ENCODE data around the gene D2HGDH. TPM values are rescaled to one million over a fixed set of nuclear protein-coding genes. Genes with fewer than 3 reads are reported as not detected.

The D2HGDH gene
- total and polyA plus RNA-seq, 10 of the 15 experiments (the other 5 are each of a cell fraction or from before 2014, with no cell fraction given): 0.52 to 32.1 (median 11.0) TPM

GRCh38 chr2:241745276-241745675 lies 10.8 kb downstream of the D2HGDH start:
- no peak overlapping the region for H2AFZ ChIP-seq (ENCODE audit: control insufficient read depth, low read depth, low read length)
- ChIA-PET SMC1A (ENCODE audit: uncharacterized antibody, unreplicated experiment) (no interaction called here), POLR2A (no interaction called here), RAD21 (ENCODE audit: unreplicated experiment) (no interaction called here), CTCF (no interaction called here)
- ATAC-seq (no peak), FAIRE-seq (no peak), DNase-seq (ENCODE audit: low read depth, low spot score) (no peak)
- H3K27ac ChIP-seq (ENCODE audit: control insufficient read depth, insufficient read depth): no peak overlapping the region
- H3K79me2 ChIP-seq (ENCODE audit: control insufficient read depth, insufficient read depth, low read length): peaks cover under 1% of the 10 kb centered on the region; the same call in 1 of the 2 replicates
- H3K36me3 ChIP-seq (ENCODE audit: control insufficient read depth in 2 of 2, insufficient read depth in 2 of 2, low read length in 1 of 2): peaks cover 2 to 10% of the 10 kb centered on the region in 2 experiments
- H3K4me1 ChIP-seq (ENCODE audit: control insufficient read depth, insufficient read depth, low read length): peaks cover under 1% of the 10 kb centered on the region; the same call in 1 of the 2 replicates
- no peak overlapping the region for H3K4me3 ChIP-seq
- H3K4me2 ChIP-seq (ENCODE audit: control insufficient read depth, insufficient read depth): no peak overlapping the region
- intact Hi-C loops (cut with micrococcal nuclease; ENCODE audit: unreplicated experiment): no loop called here
- no peak for TF ChIP-seq CBX3 (IDR thresholded peaks at IDR 0.05; ENCODE audit: borderline replicate concordance, low read depth)
- TF ChIP-seq ZBTB33 (IDR thresholded peaks at IDR 0.05): no peak
- TF ChIP-seq HDGF (IDR thresholded peaks at IDR 0.05): no peak
- no peak for TF ChIP-seq IRF4 (IDR thresholded peaks at IDR 0.05; ENCODE audit: low read depth, low read length)
- no peak for TF ChIP-seq ZNF622 (IDR thresholded peaks at IDR 0.05)
- no peak for TF ChIP-seq TCF7 (IDR thresholded peaks at IDR 0.05; ENCODE audit: borderline replicate concordance)
- TF ChIP-seq NFXL1 (IDR thresholded peaks at IDR 0.05; ENCODE audit: borderline replicate concordance): no peak
- no peak for TF ChIP-seq NFIC (IDR thresholded peaks at IDR 0.05; ENCODE audit: low read depth, low read length)
- TF ChIP-seq EGR1 (IDR thresholded peaks at IDR 0.05; ENCODE audit: borderline replicate concordance in 1 of 2, low read depth in 2 of 2, low read length in 2 of 2): no peak
- TF ChIP-seq SIN3A (IDR thresholded peaks at IDR 0.05; ENCODE audit: low read depth, low read length): no peak
- TF ChIP-seq E2F4 (IDR thresholded peaks at IDR 0.05; ENCODE audit: low read depth, low read length): no peak
- no peak for TF ChIP-seq YBX1 (IDR thresholded peaks at IDR 0.05)
- no peak for TF ChIP-seq SREBF2 (IDR thresholded peaks at IDR 0.05; ENCODE audit: low read length)
- no peak for TF ChIP-seq MXI1 (IDR thresholded peaks at IDR 0.05; ENCODE audit: low read depth, low read length)
- in situ Hi-C loops (cut with MboI): no loop called here
- H3K27me3 ChIP-seq (replicated peaks in 1 of 2; ENCODE audit: control insufficient read depth in 2 of 2, insufficient read depth in 2 of 2, low read length in 1 of 2): no peaks in the 10 kb centered on the region
- H4K20me1 ChIP-seq (ENCODE audit: control insufficient read depth, insufficient read depth): no peaks in the 10 kb centered on the region
- no TSS peak for BruUV-seq (replicated peaks)
- H3K9me3 ChIP-seq (replicated peaks; ENCODE audit: control insufficient read depth, insufficient read depth, low read length): no peaks in the 10 kb centered on the region; the same call in 2 of the 3 replicates
- over 99% methylated on average over 13 of the region's 13 CpGs for WGBS (ENCODE audit: insufficient coverage, insufficient replicate concordance, low lambda C conversion rate, missing lambda C conversion rate)
- H3K9ac ChIP-seq (ENCODE audit: control insufficient read depth, insufficient read depth, low read length): no peak overlapping the region
